H1 (cell line): Measurements from ENCODE around the gene LIPE. TPM values are rescaled to one million over a fixed set of nuclear protein-coding genes. Genes with fewer than 3 reads are reported as not detected.

Experiments
- JUN ChIP-seq: IDR thresholded peaks from 2 replicates; pipeline ENCODE4 v1.6.1; 2011; ENCODE audit warnings: low read depth, mild to moderate bottlenecking, improper control_type of control experiment, low read length
- KDM5A ChIP-seq: fragments of 200-600 bp; IDR thresholded peaks from 2 replicates; pipeline ENCODE4 v1.7.1; 2012; ENCODE audit warnings: mild to moderate bottlenecking, low read length, inconsistent platforms, mixed read lengths
- MAFK ChIP-seq: IDR thresholded peaks from 2 replicates; pipeline ENCODE4 v1.6.1; 2012; ENCODE audit warnings: low read depth, mild to moderate bottlenecking, improper control_type of control experiment, low read length
- RFX5 ChIP-seq: IDR thresholded peaks from 2 replicates; pipeline ENCODE4 v1.6.1; 2011; ENCODE audit warnings: low read depth, low read length, improper control_type of control experiment, borderline replicate concordance
- RNF2 ChIP-seq: fragments of 200-900, 300-1000 bp; sonication (generic); IDR thresholded peaks from 2 replicates; pipeline ENCODE4 v1.7.1; 2016; ENCODE audit warnings: borderline replicate concordance, low read depth, mild to moderate bottlenecking, antibody characterized with exemption, low read length; ENCODE audit not compliant: poor library complexity, severe bottlenecking; ENCODE audit errors: missing control alignments
- polyA plus RNA-seq, 7 experiments: library from polyadenylated mRNA; depleted of rRNA in 3 of 7; stranded (reverse) in 5 of 7; unstranded in 2 of 7; fragments of >200 nt in 5 of 7; fragments of 200-250 nt in 2 of 7; gene quantifications; 1 replicate in 5 of 7; 2 replicates in 1 of 7; 4 replicates in 1 of 7; pipeline versions ENCODE4 v1.2.1 to v1.2.3, GENCODE V29; 2011 to 2013; ENCODE audit warnings: missing spikeins in 2 of 7, mixed read lengths in 2 of 7
- total RNA-seq: library from RNA; stranded (reverse); fragmentation: NEBNext Ultra II Directional; extraction: Animal tissue kit (Norgen Biotek cat#: 25700); gene quantifications from 2 replicates; pipeline ENCODE4 v1.2.1, GENCODE V29; 2021
- TF ChIP-seq, protein P1 (sequence below): IDR thresholded peaks from 2 replicates; pipeline ENCODE4 v1.6.1; 2012; ENCODE audit warnings: inconsistent platforms
- TF ChIP-seq, protein P2 (sequence below): IDR thresholded peaks from 2 replicates; pipeline ENCODE4 v1.6.1; 2011; ENCODE audit warnings: low read depth, mild to moderate bottlenecking, low read length; ENCODE audit not compliant: insufficient read depth

Gene LIPE
- total and polyA plus RNA-seq, 2 of the 8 experiments (the other 6 are each of a cell fraction or from before 2014, with no cell fraction given): 8.7 to 15.9 TPM

DNA sequence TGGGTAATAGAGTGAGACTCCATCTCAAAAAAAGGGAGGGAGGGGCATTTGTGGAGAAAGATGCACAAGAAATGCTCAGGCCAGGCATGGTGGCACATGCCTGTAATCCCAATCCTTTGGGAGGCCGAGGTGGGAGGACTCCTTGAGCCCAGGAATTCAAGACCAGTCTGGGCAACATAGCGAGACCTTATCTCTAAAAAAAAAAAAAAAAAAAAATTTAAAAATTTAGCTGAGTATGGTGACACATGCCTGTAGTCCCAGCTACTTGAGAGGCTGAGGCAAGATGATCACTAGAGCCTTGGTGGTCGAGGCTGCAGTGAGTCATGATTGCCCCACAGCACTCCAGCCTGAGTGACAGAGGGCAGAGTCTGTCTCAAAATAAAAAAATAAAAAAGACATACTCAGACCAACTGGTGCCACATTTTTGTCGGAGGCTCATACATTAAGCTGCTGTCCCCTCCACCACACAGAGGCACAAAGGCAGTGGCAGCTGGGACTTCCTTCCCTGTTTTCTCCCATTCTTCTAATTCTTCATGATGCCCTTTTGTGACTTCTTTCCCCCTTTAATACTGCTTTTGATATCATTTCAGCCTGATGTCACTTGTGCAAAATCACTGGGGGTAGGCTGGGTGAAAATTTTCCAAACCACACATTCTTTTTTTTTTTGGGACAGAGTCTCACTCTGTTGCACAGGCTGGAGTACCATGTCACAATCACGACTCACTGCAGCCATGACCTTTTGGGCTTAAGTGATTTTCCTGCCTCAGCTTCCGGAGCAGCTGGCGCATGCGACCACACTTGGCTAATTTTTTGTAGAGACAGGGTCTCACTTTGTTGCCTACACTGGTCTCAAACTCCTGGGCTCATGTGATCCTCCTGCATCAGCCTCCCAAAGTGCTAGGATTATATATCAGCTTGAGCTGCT, 42.4 kb upstream of the LIPE start (continued):
- TF ChIP-seq KDM5A: no peak
- no peak for TF ChIP-seq RNF2
- TF ChIP-seq MAFK: no peak
- TF ChIP-seq, protein P1, sequence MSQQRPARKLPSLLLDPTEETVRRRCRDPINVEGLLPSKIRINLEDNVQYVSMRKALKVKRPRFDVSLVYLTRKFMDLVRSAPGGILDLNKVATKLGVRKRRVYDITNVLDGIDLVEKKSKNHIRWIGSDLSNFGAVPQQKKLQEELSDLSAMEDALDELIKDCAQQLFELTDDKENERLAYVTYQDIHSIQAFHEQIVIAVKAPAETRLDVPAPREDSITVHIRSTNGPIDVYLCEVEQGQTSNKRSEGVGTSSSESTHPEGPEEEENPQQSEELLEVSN: no peak
- TF ChIP-seq RFX5: no peak
- no peak for TF ChIP-seq JUN
- TF ChIP-seq, protein P2, sequence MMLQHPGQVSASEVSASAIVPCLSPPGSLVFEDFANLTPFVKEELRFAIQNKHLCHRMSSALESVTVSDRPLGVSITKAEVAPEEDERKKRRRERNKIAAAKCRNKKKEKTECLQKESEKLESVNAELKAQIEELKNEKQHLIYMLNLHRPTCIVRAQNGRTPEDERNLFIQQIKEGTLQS: no peak
